A549 (cell line): Measurements from ENCODE around the gene SIPA1L2. TPM values are rescaled to one million over a fixed set of nuclear protein-coding genes. Genes with fewer than 3 reads are reported as not detected.

ENCODE experiments used
- ATAC-seq, 2 experiments: fragments of 200-7000 bp in 1 of 2; fragments of >200 bp in 1 of 2; cut with Nextera tagmentation in 1 of 2; cut with Tn5 transposase in 1 of 2; 3 replicates each; pipeline versions ENCODE4 v1.8.0 to v1.9.1; 2018 to 2020; ENCODE audit warnings: mild to moderate bottlenecking in 1 of 2, moderate library complexity in 1 of 2
- CTCF ChIA-PET: fragments of 300-600 bp; sonication (Branson Sonifier 250); formaldehyde crosslinking; extraction: SDS; loops from one replicate; lab custom pipeline; 2021; ENCODE audit warnings: antibody characterized with exemption, inconsistent platforms; lab: Yijun Ruan, JAX
- POLR2A ChIA-PET: fragments of 350-600 bp; formaldehyde crosslinking; extraction: SDS; loops from one replicate; lab custom pipeline; 2021; ENCODE audit warnings: antibody characterized with exemption, inconsistent platforms; lab: Yijun Ruan, JAX
- DNase-seq, 2 experiments: peaks; one replicate each; pipeline versions ENCODE4 v3.0.0 to v3.0.0-alpha.2; 2011 to 2016; ENCODE audit warnings: low read depth in 1 of 2, low spot score in 1 of 2
- FAIRE-seq: peaks from 2 replicates; lab custom pipeline; 2011; peaks lifted over from hg19 to GRCh38; lab: Jason Lieb, UNC
- H3K27ac ChIP-seq, 2 experiments: fragments of >200 bp; sonication (Bioruptor Twin); formaldehyde crosslinking; 3 replicates each; pipeline ENCODE4 v1.5.1; 2016 to 2017
- H3K4me1 ChIP-seq: fragments of >200 bp; sonication (Bioruptor Twin); formaldehyde crosslinking; 3 replicates; pipeline ENCODE4 v1.6.1; 2016
- H3K4me2 ChIP-seq: fragments of >200 bp; sonication (Bioruptor Twin); formaldehyde crosslinking; 3 replicates; pipeline ENCODE4 v1.6.1; 2016
- H3K4me3 ChIP-seq: fragments of >200 bp; sonication (Bioruptor Twin); formaldehyde crosslinking; 3 replicates; pipeline ENCODE4 v1.5.1; 2016
- H3K9me3 ChIP-seq: fragments of >200 bp; sonication (Bioruptor Twin); formaldehyde crosslinking; 3 replicates; pipeline ENCODE4 v1.6.1; 2016
- ATOH8 ChIP-seq: fragments of 250-450 bp; sonication (Bioruptor Pico); IDR thresholded peaks from 2 replicates; pipeline ENCODE4 v1.5.0; 2020; ENCODE audit warnings: low read depth, mild to moderate bottlenecking, moderate library complexity
- CBX2 ChIP-seq: fragments of 200-600 bp; sonication (generic); IDR thresholded peaks from 2 replicates; pipeline ENCODE4 v1.6.1; 2016; ENCODE audit warnings: low read depth, mild to moderate bottlenecking, borderline replicate concordance
- CEBPB ChIP-seq, 2 experiments: fragments of >200 bp in 1 of 2; sonication (Bioruptor Twin) in 1 of 2; formaldehyde crosslinking in 1 of 2; IDR thresholded peaks; 2 replicates each; pipeline ENCODE4 v1.6.1; 2012 to 2016
- CHD2 ChIP-seq: fragments of 150-350 bp; IDR thresholded peaks from 2 replicates; pipeline ENCODE4 v1.6.1; 2014; ENCODE audit warnings: low read length; ENCODE audit not compliant: partially characterized antibody
- CHD4 ChIP-seq: fragments of 200-600 bp; sonication (generic); IDR thresholded peaks from 2 replicates; pipeline ENCODE4 v1.6.1; 2016; ENCODE audit warnings: antibody characterized with exemption, mild to moderate bottlenecking, borderline replicate concordance
- E2F6 ChIP-seq: IDR thresholded peaks from 2 replicates; pipeline ENCODE4 v1.6.1; 2012; ENCODE audit warnings: low read depth, borderline replicate concordance
- EHF ChIP-seq: fragments of 250-450 bp; sonication (Bioruptor Pico); IDR thresholded peaks from 2 replicates; pipeline ENCODE4 v1.5.0; 2020; ENCODE audit warnings: mild to moderate bottlenecking
- EHMT2 ChIP-seq: fragments of 200-600 bp; sonication (generic); IDR thresholded peaks from 2 replicates; pipeline ENCODE4 v1.6.1; 2016; ENCODE audit warnings: antibody characterized with exemption, low read depth, mild to moderate bottlenecking, moderate library complexity
- EP300 ChIP-seq, 2 experiments: fragments of >200 bp; sonication (Bioruptor Twin); formaldehyde crosslinking; IDR thresholded peaks; 2 replicates in 1 of 2; 3 replicates in 1 of 2; pipeline ENCODE4 v1.6.1; 2016 to 2017
- FOXS1 ChIP-seq: fragments of 250-450 bp; sonication (Bioruptor Pico); IDR thresholded peaks from 2 replicates; pipeline ENCODE4 v1.5.0; 2020; ENCODE audit warnings: mild to moderate bottlenecking, moderate library complexity
- GATA3 ChIP-seq: IDR thresholded peaks from 2 replicates; pipeline ENCODE4 v1.6.1; 2012; ENCODE audit warnings: borderline replicate concordance
- HMGXB4 ChIP-seq: fragments of 250-450 bp; sonication (Bioruptor Pico); IDR thresholded peaks from 2 replicates; pipeline ENCODE4 v1.5.0; 2021; ENCODE audit warnings: mild to moderate bottlenecking, moderate library complexity, borderline replicate concordance
- HOXA7 ChIP-seq: fragments of 250-450 bp; sonication (Bioruptor Pico); IDR thresholded peaks from 2 replicates; pipeline ENCODE4 v1.5.0; 2020; ENCODE audit warnings: mild to moderate bottlenecking, moderate library complexity
- HOXB13 ChIP-seq: fragments of 250-450 bp; sonication (Bioruptor Pico); IDR thresholded peaks from 2 replicates; pipeline ENCODE4 v1.5.0; 2020; ENCODE audit warnings: low read depth, mild to moderate bottlenecking, moderate library complexity
- HOXB5 ChIP-seq: fragments of 250-450 bp; sonication (Bioruptor Pico); IDR thresholded peaks from 2 replicates; pipeline ENCODE4 v1.5.0; 2020; ENCODE audit warnings: mild to moderate bottlenecking, moderate library complexity
- JUN ChIP-seq, 2 experiments: fragments of >200 bp; sonication (Bioruptor Twin); formaldehyde crosslinking; IDR thresholded peaks; 2 replicates in 1 of 2; 3 replicates in 1 of 2; pipeline ENCODE4 v1.6.1; 2016 to 2017
- JUNB ChIP-seq: fragments of >200 bp; sonication (Bioruptor Twin); formaldehyde crosslinking; IDR thresholded peaks from 2 replicates; pipeline ENCODE4 v1.6.1; 2016
- MAX ChIP-seq: IDR thresholded peaks from 2 replicates; pipeline ENCODE4 v1.6.1; 2012
- NR3C1 ChIP-seq: fragments of >200 bp; sonication (Bioruptor Twin); formaldehyde crosslinking; IDR thresholded peaks from 3 replicates; pipeline ENCODE4 v1.6.1; 2017
- PBX3 ChIP-seq: IDR thresholded peaks from 2 replicates; pipeline ENCODE4 v1.6.1; 2012
- PHF8 ChIP-seq: fragments of 200-600 bp; sonication (generic); IDR thresholded peaks from 2 replicates; pipeline ENCODE4 v1.6.1; 2016; ENCODE audit warnings: low read depth, mild to moderate bottlenecking, antibody characterized with exemption, moderate library complexity, borderline replicate concordance
- POLR2A ChIP-seq: IDR thresholded peaks from 2 replicates; pipeline ENCODE4 v1.6.1; 2012; ENCODE audit warnings: mild to moderate bottlenecking, low read length
- RCOR1 ChIP-seq: fragments of 150-350 bp; IDR thresholded peaks from 2 replicates; pipeline ENCODE4 v1.6.1; 2014; ENCODE audit warnings: antibody characterized with exemption, low read length, low read depth
- REST ChIP-seq: fragments of 200-600 bp; sonication (generic); IDR thresholded peaks from 2 replicates; pipeline ENCODE4 v1.6.1; 2016; ENCODE audit warnings: antibody characterized with exemption, mild to moderate bottlenecking, moderate library complexity
- RFX5 ChIP-seq: fragments of 450-650 bp; IDR thresholded peaks from 2 replicates; pipeline ENCODE4 v1.7.1; 2014; ENCODE audit warnings: antibody characterized with exemption, mild to moderate bottlenecking, moderate library complexity
- RNF2 ChIP-seq: fragments of 200-600 bp; sonication (generic); IDR thresholded peaks from 2 replicates; pipeline ENCODE4 v1.6.1; 2016; ENCODE audit warnings: low read depth, mild to moderate bottlenecking, antibody characterized with exemption, moderate library complexity, borderline replicate concordance
- ZFP36 ChIP-seq: fragments of 450-650 bp; IDR thresholded peaks from 2 replicates; pipeline ENCODE4 v1.6.1; 2014; ENCODE audit warnings: borderline replicate concordance; ENCODE audit not compliant: partially characterized antibody
- ZSCAN20 ChIP-seq: fragments of 250-450 bp; sonication (Bioruptor Pico); IDR thresholded peaks from 2 replicates; pipeline ENCODE4 v1.8.0; 2022; ENCODE audit warnings: mild to moderate bottlenecking, moderate library complexity
- WGBS: methylation state at CpG from one replicate; pipeline ENCODE4 v1.1.6; 2017; ENCODE audit errors: missing lambda C conversion rate; 5-methylcytosine and 5-hydroxymethylcytosine counted together
- polyA plus RNA-seq, 4 experiments: library from polyadenylated mRNA; depleted of rRNA in 3 of 4; stranded (reverse); fragments of >200 nt; fragmentation: RNase III in 1 of 4; extraction: RNeasy Plus Mini Kit Qiagen cat#74134 plus additional on column Dnase treatment in 1 of 4; gene quantifications; 2 replicates in 3 of 4; 3 replicates in 1 of 4; pipeline ENCODE4 v1.2.3, GENCODE V29; 2011 to 2017

The SIPA1L2 gene
- polyA plus RNA-seq, 2 of the 4 experiments (the other 2 are of a cell fraction), result 6.0 to 16.9 TPM

GRCh38 chr1:232586679-232587078, 43.3 kb downstream of the SIPA1L2 start:
- H3K27ac ChIP-seq, result no peak overlapping the region
- DNase-seq (no peak), ATAC-seq (no peak), FAIRE-seq (no peak)
- H3K4me1 ChIP-seq, result no peaks in the 10 kb centered on the region
- no peak overlapping the region for H3K4me2 ChIP-seq
- 68% methylated on average over 3 of the region's 3 CpGs for WGBS
- ChIA-PET POLR2A (no interaction called here), CTCF (interaction anchor here (1.3 to 1.5 kb wide), 2 partner anchors 9 to 10 kb away, joined by 3 to 5 read pairs; no protein-coding TSS in a partner anchor)
- no peak for TF ChIP-seq JUN (IDR thresholded peaks at IDR 0.05)
- no peak for TF ChIP-seq EHMT2
- TF ChIP-seq CEBPB (IDR thresholded peaks at IDR 0.05), result no peak
- TF ChIP-seq ATOH8 (CRISPR knock-in tag), result no peak
- TF ChIP-seq EP300 (IDR thresholded peaks at IDR 0.05), result no peak
- no peak for TF ChIP-seq GATA3
- no peak for TF ChIP-seq ZFP36
- no peak for TF ChIP-seq HOXA7
- TF ChIP-seq ZSCAN20 (CRISPR knock-in tag), result no peak
- TF ChIP-seq POLR2A, result no peak
- TF ChIP-seq RNF2, result no peak
- TF ChIP-seq E2F6, result no peak
- TF ChIP-seq JUNB, result no peak
- TF ChIP-seq EHF (CRISPR knock-in tag), result no peak
- no peak for TF ChIP-seq CHD4
- no peak for TF ChIP-seq NR3C1
- no peak for TF ChIP-seq CBX2
- no peak for TF ChIP-seq HOXB5 (CRISPR knock-in tag)
- TF ChIP-seq FOXS1 (CRISPR knock-in tag), result no peak
- H3K4me3 ChIP-seq, result no peak overlapping the region
- no peaks in the 10 kb centered on the region for H3K9me3 ChIP-seq

GRCh38 chr1:232585486-232585885, 44.4 kb downstream of the SIPA1L2 start:
- Histone ChIP-seq H3K27ac (no peak overlapping the region), H3K4me2 (no peak overlapping the region), H3K4me3 (no peak overlapping the region), H3K4me1 (no peaks in the 10 kb centered on the region), H3K9me3 (no peaks in the 10 kb centered on the region)
- no peak for TF ChIP-seq ZSCAN20 (CRISPR knock-in tag)
- CTCF ChIA-PET, result interaction anchor here (0.5 to 1.3 kb wide), 4 partner anchors 9 to 1286 kb away, joined by 3 read pairs; no protein-coding TSS in a partner anchor
- no peak for FAIRE-seq
- DNase-seq, result no peak
- no peak for ATAC-seq
- POLR2A ChIA-PET, result no interaction called here

- POLR2A ChIA-PET, result no interaction called here
- Histone ChIP-seq H3K4me2 (no peak overlapping the region), H3K27ac (no peak overlapping the region), H3K4me3 (no peak overlapping the region), H3K9me3 (no peaks in the 10 kb centered on the region), H3K4me1 (no peaks in the 10 kb centered on the region)
- CTCF ChIA-PET, result no interaction called here
- FAIRE-seq (peak; percentile 61), ATAC-seq (no peak), DNase-seq (no peak)
- 100% methylated on average over 1 of the region's 1 CpG for WGBS
- no peak for TF ChIP-seq HMGXB4
- TF ChIP-seq MAX, result no peak
- TF ChIP-seq HOXB5 (CRISPR knock-in tag), result no peak
- TF ChIP-seq POLR2A, result no peak
- TF ChIP-seq CHD2, result no peak
- TF ChIP-seq PBX3, result no peak
- no peak for TF ChIP-seq CBX2
- no peak for TF ChIP-seq RFX5
- no peak for TF ChIP-seq CEBPB (IDR thresholded peaks at IDR 0.05)
- no peak for TF ChIP-seq HOXB13 (CRISPR knock-in tag)
- no peak for TF ChIP-seq PHF8
- no peak for TF ChIP-seq CHD4
- TF ChIP-seq JUNB, result no peak
- TF ChIP-seq REST, result no peak
- no peak for TF ChIP-seq RCOR1
Observed at GRCh38 chr1:232581932-232582331, 48.0 kb downstream of the SIPA1L2 start.
